Hippocampal formation (tissue), 2 donors: ENCODE measurements around the gene COPRS.
"Not testable (repeated sequence)": the region's sequence is repeated elsewhere in the genome, so short reads cannot be mapped to it uniquely, and the experiment has no call there.

Experiments used
- DNase-seq, 2 donors: peaks; one replicate each; lab custom pipeline; 2025; lab: John Stamatoyannopoulos, UW

The COPRS gene

GRCh38 chr17:31845291-31845690, 13.8 kb downstream of the COPRS start:
- DNase-seq = no peak

- peak; percentile 26 to 29 for DNase-seq
These were observed 15.8 kb downstream of the COPRS start for GRCh38 chr17:31843070-31843745.

GRCh38 chr17:31842195-31843069, 16.6 kb downstream of the COPRS start:
- peak; percentile 48 to 69 for DNase-seq

- DNase-seq = no peak
These were observed 17.2 kb downstream of the COPRS start for GRCh38 chr17:31841850-31842194.

- DNase-seq = no peak
These were observed 20.3 kb downstream of the COPRS start for GRCh38 chr17:31838636-31839225.

GRCh38 chr17:31835984-31836383, 23.1 kb downstream of the COPRS start:
- DNase-seq = no peak

- DNase-seq = no peak
These were observed 24.6 kb downstream of the COPRS start for GRCh38 chr17:31834448-31834847.

GRCh38 chr17:31832746-31833145, 26.3 kb downstream of the COPRS start:
- no peak for DNase-seq

GRCh38 chr17:31830971-31831858, 27.8 kb downstream of the COPRS start:
- DNase-seq = no peak

- DNase-seq = no peak
These were observed 29.4 kb downstream of the COPRS start for GRCh38 chr17:31829649-31830048.

GRCh38 chr17:31828955-31829354, 30.1 kb downstream of the COPRS start:
- not testable (repeated sequence) for DNase-seq

- DNase-seq = no peak
These were observed 32.9 kb downstream of the COPRS start for GRCh38 chr17:31825961-31826691.

- no peak for DNase-seq
These were observed 34.2 kb downstream of the COPRS start for GRCh38 chr17:31824766-31825360.

- no peak for DNase-seq
These were observed 36.0 kb downstream of the COPRS start for GRCh38 chr17:31823014-31823413.

- no peak for DNase-seq
These were observed 38.2 kb downstream of the COPRS start for GRCh38 chr17:31820691-31821435.

- no peak for DNase-seq
These were observed 39.5 kb downstream of the COPRS start for GRCh38 chr17:31819578-31819977.

GRCh38 chr17:31818863-31819262, 40.2 kb downstream of the COPRS start:
- not testable (repeated sequence) for DNase-seq

- DNase-seq = no peak
These were observed 43.8 kb downstream of the COPRS start for GRCh38 chr17:31815212-31815730.

- no peak for DNase-seq
These were observed 47.9 kb downstream of the COPRS start for GRCh38 chr17:31811101-31811500.

GRCh38 chr17:31809876-31810275, 49.2 kb downstream of the COPRS start:
- DNase-seq = not testable (repeated sequence)
